Testis (tissue), 3 donors: ENCODE data around the gene RBM20. TPM values are rescaled to one million over a fixed set of nuclear protein-coding genes. Genes with fewer than 3 reads are reported as not detected.

Source experiments
- DNase-seq: peaks from one replicate; pipeline ENCODE4 v3.0.0-alpha.2; 2019
- H3K27ac ChIP-seq, 2 donors: fragments of 200-600 bp; sonication (generic); one replicate each; pipeline ENCODE4 v1.5.1; 2019
- H3K27me3 ChIP-seq: fragments of 200-600 bp; sonication (generic); one replicate; pipeline ENCODE4 v1.5.1; 2019
- H3K36me3 ChIP-seq: fragments of 200-600 bp; sonication (generic); one replicate; pipeline ENCODE4 v1.5.1; 2017; ENCODE audit warnings: low read depth; ENCODE audit errors: missing control alignments
- H3K4me1 ChIP-seq: fragments of 200-600 bp; sonication (generic); one replicate; pipeline ENCODE4 v1.5.1; 2019
- H3K4me3 ChIP-seq, 2 donors: fragments of 200-600 bp; sonication (generic); one replicate each; pipeline ENCODE4 v1.5.1; 2017 to 2019
- H3K9me3 ChIP-seq: fragments of 200-600 bp; sonication (generic); one replicate; pipeline ENCODE4 v1.5.1; 2017
- POLR2A ChIP-seq: fragments of 450-650 bp; IDR thresholded peaks from one replicate; pipeline ENCODE4 v1.6.1; 2017; ENCODE audit warnings: antibody characterized with exemption, mild to moderate bottlenecking, moderate library complexity
- WGBS, 2 donors: methylation state at CpG; one replicate each; pipeline ENCODE4 v1.1.5; 2018; 5-methylcytosine and 5-hydroxymethylcytosine counted together
- intact Hi-C: fragments of 100-400 bp; cut with DNase I; formaldehyde crosslinking; loops from one replicate; pipeline ENCODE4 v1.15.1; 2023; ENCODE audit warnings: low total_unique reads
- polyA plus RNA-seq: library from polyadenylated mRNA; stranded (reverse); fragments of 350-450 nt; fragmentation: Illumina TruSeq; extraction: RNeasy Lipid Tissue Mini Kit (QIAGEN cat#74804); gene quantifications from one replicate; pipeline ENCODE4 v1.2.3, GENCODE V29; 2014; ENCODE audit warnings: low read depth, low replicate concordance; ENCODE audit not compliant: insufficient read depth
- total RNA-seq, 2 donors: library from RNA; depleted of rRNA; stranded (reverse); fragments of >200 nt; gene quantifications; one replicate each; pipeline ENCODE4 v1.2.3, GENCODE V29; 2016
- TF ChIP-seq, protein P1 (sequence below), 3 experiments: fragments of 450-650 bp in 2 of 3; fragments of 200-600 bp in 1 of 3; sonication (generic) in 1 of 3; IDR thresholded peaks; one replicate each; pipeline ENCODE4 v1.5.1; 2016 to 2019; ENCODE audit warnings: antibody characterized with exemption in 3 of 3, mild to moderate bottlenecking in 2 of 3, moderate library complexity in 1 of 3

Gene RBM20
- total and polyA plus RNA-seq, 3 donors from 2014 or later, result 1.7 to 5.3 (median 3.1) TPM

GRCh38 chr10:110876000-110876399 lies 231.9 kb downstream of the RBM20 start:
- Histone ChIP-seq H3K36me3 (no peaks in the 10 kb centered on the region), H3K27ac (no peak overlapping the region), H3K27me3 (no peaks in the 10 kb centered on the region), H3K4me1 (peaks cover 2% of the 10 kb centered on the region), H3K9me3 (no peaks in the 10 kb centered on the region), H3K4me3 (no peak overlapping the region)
- WGBS, 2 donors, result 57 to 72% methylated on average over 2 of the region's 2 CpGs
- intact Hi-C loops, result loop anchor here (10.0 kb wide), 1 partner anchor 71 kb away; no protein-coding TSS in a partner anchor
- no peak for DNase-seq
- TF ChIP-seq POLR2A, result no peak
- TF ChIP-seq, protein P1, sequence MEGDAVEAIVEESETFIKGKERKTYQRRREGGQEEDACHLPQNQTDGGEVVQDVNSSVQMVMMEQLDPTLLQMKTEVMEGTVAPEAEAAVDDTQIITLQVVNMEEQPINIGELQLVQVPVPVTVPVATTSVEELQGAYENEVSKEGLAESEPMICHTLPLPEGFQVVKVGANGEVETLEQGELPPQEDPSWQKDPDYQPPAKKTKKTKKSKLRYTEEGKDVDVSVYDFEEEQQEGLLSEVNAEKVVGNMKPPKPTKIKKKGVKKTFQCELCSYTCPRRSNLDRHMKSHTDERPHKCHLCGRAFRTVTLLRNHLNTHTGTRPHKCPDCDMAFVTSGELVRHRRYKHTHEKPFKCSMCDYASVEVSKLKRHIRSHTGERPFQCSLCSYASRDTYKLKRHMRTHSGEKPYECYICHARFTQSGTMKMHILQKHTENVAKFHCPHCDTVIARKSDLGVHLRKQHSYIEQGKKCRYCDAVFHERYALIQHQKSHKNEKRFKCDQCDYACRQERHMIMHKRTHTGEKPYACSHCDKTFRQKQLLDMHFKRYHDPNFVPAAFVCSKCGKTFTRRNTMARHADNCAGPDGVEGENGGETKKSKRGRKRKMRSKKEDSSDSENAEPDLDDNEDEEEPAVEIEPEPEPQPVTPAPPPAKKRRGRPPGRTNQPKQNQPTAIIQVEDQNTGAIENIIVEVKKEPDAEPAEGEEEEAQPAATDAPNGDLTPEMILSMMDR (IDR thresholded peaks at IDR 0.05), result no peak

GRCh38 chr10:110876788-110877187 lies 232.7 kb downstream of the RBM20 start:
- intact Hi-C loops, result loop anchor here (10.0 kb wide), 1 partner anchor 72 kb away; no protein-coding TSS in a partner anchor
- 88 to 89% methylated on average over 1 of the region's 1 CpG for WGBS, 2 donors
- Histone ChIP-seq H3K27ac (no peak overlapping the region), H3K9me3 (no peaks in the 10 kb centered on the region), H3K4me1 (no peaks in the 10 kb centered on the region), H3K36me3 (no peaks in the 10 kb centered on the region), H3K27me3 (no peaks in the 10 kb centered on the region), H3K4me3 (no peak overlapping the region)
- no peak for TF ChIP-seq POLR2A
- TF ChIP-seq, protein P1 (IDR thresholded peaks at IDR 0.05), result no peak
- DNase-seq, result no peak

- TF ChIP-seq, protein P1 (IDR thresholded peaks at IDR 0.05), result no peak
- no peak for TF ChIP-seq POLR2A
- H3K4me1 ChIP-seq, result no peaks in the 10 kb centered on the region
- no peak overlapping the region for H3K4me3 ChIP-seq
- no peaks in the 10 kb centered on the region for H3K9me3 ChIP-seq
- peak overlapping the region in 1 of 2 donors; percentile 18 for H3K27ac ChIP-seq
- no peaks in the 10 kb centered on the region for H3K36me3 ChIP-seq
- no peaks in the 10 kb centered on the region for H3K27me3 ChIP-seq
- DNase-seq, result no peak
- intact Hi-C loops, result no loop called here
- WGBS, 2 donors, result 71 to 76% methylated on average over 3 of the region's 3 CpGs
Observed at GRCh38 chr10:110880012-110880411, 235.9 kb downstream of the RBM20 start.

GRCh38 chr10:110881247-110881646 lies 237.1 kb downstream of the RBM20 start:
- WGBS, 2 donors, result 63 to 79% methylated on average over 9 of the region's 9 CpGs

More at GRCh38 chr10:110881247-110881646, 237.1 kb downstream of the RBM20 start:
- H3K27me3 ChIP-seq, result no peaks in the 10 kb centered on the region
- no peak for DNase-seq
- H3K4me3 ChIP-seq, result no peak overlapping the region
- intact Hi-C loops, result no loop called here
- no peaks in the 10 kb centered on the region for H3K36me3 ChIP-seq
- TF ChIP-seq, protein P1 (IDR thresholded peaks at IDR 0.05), result no peak
- TF ChIP-seq POLR2A, result no peak
- no peaks in the 10 kb centered on the region for H3K4me1 ChIP-seq
- no peaks in the 10 kb centered on the region for H3K9me3 ChIP-seq
- H3K27ac ChIP-seq, result peak overlapping the region; percentile 5 to 56
